Measurements from ENCODE around the gene GRAPL. TPM values are rescaled to one million over a fixed set of nuclear protein-coding genes. Genes with fewer than 3 reads are reported as not detected.

Gene GRAPL
- total and polyA plus RNA-seq, 2 donors, result 2.7 to 7.4 TPM

Other genes with a start within 250 kb of the GRAPL start
- gene SLC5A10, start 175.4 kb upstream of the GRAPL start, total RNA-seq, result 0.05 TPM
- 0.52 TPM for gene SLC5A10, start 175.4 kb upstream of the GRAPL start, polyA plus RNA-seq
- 3.8 TPM for gene FAM83G, start 122.8 kb upstream of the GRAPL start, total RNA-seq
- gene FAM83G, start 122.8 kb upstream of the GRAPL start, polyA plus RNA-seq, result 7.7 TPM
- gene GRAP, start 80.6 kb upstream of the GRAPL start, total RNA-seq, result 41.9 TPM
- gene GRAP, start 80.6 kb upstream of the GRAPL start, polyA plus RNA-seq, result 22.5 TPM
- 3.8 TPM for gene EPN2, start 109.8 kb downstream of the GRAPL start, total RNA-seq
- 8.5 TPM for gene EPN2, start 109.8 kb downstream of the GRAPL start, polyA plus RNA-seq
- 5.4 TPM for gene B9D1, start 235.1 kb downstream of the GRAPL start, total RNA-seq
- 6.4 TPM for gene B9D1, start 235.1 kb downstream of the GRAPL start, polyA plus RNA-seq